Endothelial cell (in vitro differentiated cells): ENCODE data around the gene FRAS1. TPM values are rescaled to one million over a fixed set of nuclear protein-coding genes. Genes with fewer than 3 reads are reported as not detected.

ENCODE experiments used
- DNase-seq: peaks from one replicate; pipeline ENCODE4 v3.0.0; 2021; ENCODE audit warnings: low spot score
- H3K27ac Mint-ChIP-seq: one replicate; pipeline ENCODE4 v1.8.0; 2021; ENCODE audit warnings: mixed read lengths, inconsistent platforms; ENCODE audit not compliant: unreplicated experiment
- H3K27me3 Mint-ChIP-seq: one replicate; pipeline ENCODE4 v1.8.0; 2021; ENCODE audit warnings: mild to moderate bottlenecking, moderate library complexity, mixed read lengths, inconsistent platforms; ENCODE audit not compliant: unreplicated experiment
- H3K36me3 Mint-ChIP-seq: one replicate; pipeline ENCODE4 v1.8.0; 2021; ENCODE audit warnings: mild to moderate bottlenecking, low read depth, mixed read lengths, inconsistent platforms; ENCODE audit not compliant: unreplicated experiment
- H3K4me1 Mint-ChIP-seq: one replicate; pipeline ENCODE4 v1.8.0; 2021; ENCODE audit warnings: mild to moderate bottlenecking, mixed read lengths, inconsistent platforms; ENCODE audit not compliant: unreplicated experiment
- H3K4me3 Mint-ChIP-seq: one replicate; pipeline ENCODE4 v1.8.0; 2021; ENCODE audit warnings: mild to moderate bottlenecking, mixed read lengths, inconsistent platforms; ENCODE audit not compliant: unreplicated experiment
- H3K9me3 Mint-ChIP-seq: one replicate; pipeline ENCODE4 v1.8.0; 2021; ENCODE audit warnings: mixed read lengths, inconsistent platforms; ENCODE audit not compliant: unreplicated experiment
- total RNA-seq: library from RNA; stranded (reverse); fragmentation: NEBNext Ultra II Directional; extraction: Animal tissue kit (Norgen Biotek cat#: 25700); gene quantifications from one replicate; pipeline ENCODE4 v1.2.1, GENCODE V29; 2021; ENCODE audit not compliant: unreplicated experiment
- TF ChIP-seq, protein P1 (sequence below): fragments of 200-600 bp; sonication (generic); IDR thresholded peaks from one replicate; pipeline ENCODE4 v1.5.0; 2021; ENCODE audit warnings: antibody characterized with exemption; ENCODE audit not compliant: unreplicated experiment

FRAS1 gene
- total RNA-seq, 1 donor from 2014 or later: 51.7 TPM

DNA sequence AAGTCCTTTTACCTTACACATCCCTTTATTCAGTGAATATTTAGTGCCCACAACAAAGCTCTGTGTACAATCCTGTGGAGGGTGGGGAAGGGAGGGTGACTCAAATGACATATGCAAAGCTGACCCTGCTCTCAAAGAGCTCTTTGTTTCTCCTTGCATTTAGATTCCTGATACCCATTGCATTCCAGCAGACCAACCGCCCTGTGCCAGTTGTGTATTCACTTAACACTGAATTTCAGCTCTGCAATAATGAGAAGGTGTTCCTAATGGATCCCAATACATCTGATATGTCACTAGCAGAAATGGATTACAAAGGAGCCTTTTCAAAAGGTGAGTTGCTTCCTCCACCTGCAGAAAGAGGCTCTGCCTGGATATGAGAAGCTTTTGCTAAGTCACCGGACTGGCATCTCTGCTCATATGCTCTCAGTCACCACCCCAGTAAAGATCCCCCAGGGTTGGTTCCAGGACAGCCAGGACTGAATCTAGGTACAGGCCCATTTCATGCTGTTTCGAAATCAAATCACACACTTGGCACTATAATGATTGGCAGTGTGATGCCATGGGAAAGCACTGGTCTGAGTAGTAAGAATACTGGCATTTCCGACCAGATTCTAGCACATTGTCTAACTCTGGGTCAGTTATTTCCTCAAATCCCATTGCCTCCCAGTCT, 477.3 kb downstream of the FRAS1 start:
- peaks cover 9% of the 10 kb centered on the region for H3K27me3 Mint-ChIP-seq
- TF ChIP-seq, protein P1, sequence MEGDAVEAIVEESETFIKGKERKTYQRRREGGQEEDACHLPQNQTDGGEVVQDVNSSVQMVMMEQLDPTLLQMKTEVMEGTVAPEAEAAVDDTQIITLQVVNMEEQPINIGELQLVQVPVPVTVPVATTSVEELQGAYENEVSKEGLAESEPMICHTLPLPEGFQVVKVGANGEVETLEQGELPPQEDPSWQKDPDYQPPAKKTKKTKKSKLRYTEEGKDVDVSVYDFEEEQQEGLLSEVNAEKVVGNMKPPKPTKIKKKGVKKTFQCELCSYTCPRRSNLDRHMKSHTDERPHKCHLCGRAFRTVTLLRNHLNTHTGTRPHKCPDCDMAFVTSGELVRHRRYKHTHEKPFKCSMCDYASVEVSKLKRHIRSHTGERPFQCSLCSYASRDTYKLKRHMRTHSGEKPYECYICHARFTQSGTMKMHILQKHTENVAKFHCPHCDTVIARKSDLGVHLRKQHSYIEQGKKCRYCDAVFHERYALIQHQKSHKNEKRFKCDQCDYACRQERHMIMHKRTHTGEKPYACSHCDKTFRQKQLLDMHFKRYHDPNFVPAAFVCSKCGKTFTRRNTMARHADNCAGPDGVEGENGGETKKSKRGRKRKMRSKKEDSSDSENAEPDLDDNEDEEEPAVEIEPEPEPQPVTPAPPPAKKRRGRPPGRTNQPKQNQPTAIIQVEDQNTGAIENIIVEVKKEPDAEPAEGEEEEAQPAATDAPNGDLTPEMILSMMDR: no peak
- H3K4me3 Mint-ChIP-seq: no peak overlapping the region
- no peaks in the 10 kb centered on the region for H3K9me3 Mint-ChIP-seq
- no peak for DNase-seq
- no peak overlapping the region for H3K27ac Mint-ChIP-seq
- peaks cover 45% of the 10 kb centered on the region for H3K4me1 Mint-ChIP-seq
- H3K36me3 Mint-ChIP-seq: peaks cover 28% of the 10 kb centered on the region

DNA sequence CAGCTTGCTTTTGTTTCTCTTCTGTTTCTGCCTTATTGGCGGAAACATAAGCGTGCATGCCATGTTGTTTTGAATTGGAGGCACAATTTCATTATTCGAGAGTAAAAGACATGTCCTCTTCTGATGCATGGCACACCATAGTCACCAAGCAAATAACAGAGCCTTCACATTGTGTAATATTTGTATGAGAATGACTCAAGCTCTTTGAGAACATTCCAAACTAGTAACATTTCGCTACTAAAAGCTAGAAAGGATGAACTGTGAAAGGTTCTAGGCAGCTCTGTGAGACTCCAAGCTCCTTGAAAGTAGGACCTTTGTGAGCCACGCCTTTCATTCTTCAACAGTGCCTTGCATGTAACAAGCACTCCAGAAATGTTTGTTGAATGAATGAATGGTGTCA, 485.2 kb downstream of the FRAS1 start:
- Mint-ChIP-seq H3K9me3 (no peaks in the 10 kb centered on the region), H3K27me3 (no peaks in the 10 kb centered on the region)

GRCh38 chr4:78543424-78544125, 486.5 kb downstream of the FRAS1 start:
- Mint-ChIP-seq H3K27ac (no peak overlapping the region), H3K4me1 (peaks cover 18% of the 10 kb centered on the region), H3K4me3 (no peak overlapping the region), H3K27me3 (no peaks in the 10 kb centered on the region), H3K9me3 (no peaks in the 10 kb centered on the region), H3K36me3 (peaks cover 4% of the 10 kb centered on the region)
- no peak for DNase-seq
- TF ChIP-seq, protein P1: no peak

More for the DNA sequence above, 485.2 kb downstream of the FRAS1 start:
- H3K4me1 Mint-ChIP-seq: peaks cover 18% of the 10 kb centered on the region
- TF ChIP-seq, protein P1: no peak
- DNase-seq: no peak
- peaks cover 7% of the 10 kb centered on the region for H3K36me3 Mint-ChIP-seq
- no peak overlapping the region for H3K27ac Mint-ChIP-seq
- H3K4me3 Mint-ChIP-seq: peak overlapping the region; percentile 14

DNA sequence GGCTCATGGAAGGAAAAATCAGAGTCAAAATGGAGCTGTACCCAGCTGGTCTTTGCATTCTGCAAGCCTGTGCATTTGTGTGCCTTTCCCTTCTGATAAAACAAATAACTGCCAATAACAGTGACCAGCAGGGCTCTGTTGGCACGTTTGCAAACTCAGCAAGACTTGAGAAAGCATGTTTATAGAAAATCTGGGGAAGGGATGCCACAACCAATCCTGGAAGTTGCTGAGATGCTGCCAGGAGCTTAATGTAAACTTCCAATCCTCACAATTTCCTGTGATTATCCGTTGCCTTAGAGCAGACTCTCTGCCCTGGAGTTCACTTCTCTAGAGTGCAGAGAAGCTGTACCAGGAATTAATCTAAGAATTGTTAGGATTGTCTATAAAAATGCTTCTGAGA, 487.6 kb downstream of the FRAS1 start:
- Mint-ChIP-seq H3K27ac (no peak overlapping the region), H3K9me3 (no peaks in the 10 kb centered on the region), H3K36me3 (no peaks in the 10 kb centered on the region), H3K27me3 (no peaks in the 10 kb centered on the region), H3K4me1 (peaks cover 18% of the 10 kb centered on the region), H3K4me3 (no peak overlapping the region)
- no peak for DNase-seq
- TF ChIP-seq, protein P1: no peak
